ENCODE results near the gene HMCN1. TPM values are rescaled to one million over a fixed set of nuclear protein-coding genes. Genes with fewer than 3 reads are reported as not detected.

The HMCN1 gene
- total RNA-seq, 1 experiment from 2014 or later: 0.23 TPM

- Histone ChIP-seq H3K4me1 (ENCODE audit: control insufficient read depth, insufficient read depth, low read length) (no peaks in the 10 kb centered on the region), H3K4me3 (ENCODE audit: low read depth in 2 of 2, low read length in 2 of 2) (no peak overlapping the region), H3K27me3 (ENCODE audit: control insufficient read depth, insufficient read depth, low read length) (no peaks in the 10 kb centered on the region), H3K9me3 (ENCODE audit: control insufficient read depth, insufficient read depth, low read depth, low read length) (no peaks in the 10 kb centered on the region), H3K36me3 (ENCODE audit: control insufficient read depth, insufficient read depth, low read length) (no peaks in the 10 kb centered on the region), H3K27ac (ENCODE audit: low read length) (no peak overlapping the region)
- ChIA-PET CTCF (no interaction called here), POLR2A (no interaction called here)
- ATAC-seq (no peak), DNase-seq (ENCODE audit: low read depth, low spot score) (no peak)
- TF ChIP-seq TCF7L2 (IDR thresholded peaks at IDR 0.05; ENCODE audit: low read depth, low read length) (no peak), SIN3A (IDR thresholded peaks at IDR 0.05; ENCODE audit: borderline replicate concordance, insufficient read depth, low read depth, low read length) (no peak)
- TF ChIP-seq, protein P1, sequence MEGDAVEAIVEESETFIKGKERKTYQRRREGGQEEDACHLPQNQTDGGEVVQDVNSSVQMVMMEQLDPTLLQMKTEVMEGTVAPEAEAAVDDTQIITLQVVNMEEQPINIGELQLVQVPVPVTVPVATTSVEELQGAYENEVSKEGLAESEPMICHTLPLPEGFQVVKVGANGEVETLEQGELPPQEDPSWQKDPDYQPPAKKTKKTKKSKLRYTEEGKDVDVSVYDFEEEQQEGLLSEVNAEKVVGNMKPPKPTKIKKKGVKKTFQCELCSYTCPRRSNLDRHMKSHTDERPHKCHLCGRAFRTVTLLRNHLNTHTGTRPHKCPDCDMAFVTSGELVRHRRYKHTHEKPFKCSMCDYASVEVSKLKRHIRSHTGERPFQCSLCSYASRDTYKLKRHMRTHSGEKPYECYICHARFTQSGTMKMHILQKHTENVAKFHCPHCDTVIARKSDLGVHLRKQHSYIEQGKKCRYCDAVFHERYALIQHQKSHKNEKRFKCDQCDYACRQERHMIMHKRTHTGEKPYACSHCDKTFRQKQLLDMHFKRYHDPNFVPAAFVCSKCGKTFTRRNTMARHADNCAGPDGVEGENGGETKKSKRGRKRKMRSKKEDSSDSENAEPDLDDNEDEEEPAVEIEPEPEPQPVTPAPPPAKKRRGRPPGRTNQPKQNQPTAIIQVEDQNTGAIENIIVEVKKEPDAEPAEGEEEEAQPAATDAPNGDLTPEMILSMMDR (IDR thresholded peaks at IDR 0.05): no peak
- in situ Hi-C loops (cut with HindIII; ENCODE audit: low pct_unique_long_range_greater_than_20kb, low sequenced_read_pairs): no loop called here
- intact Hi-C loops (cut with micrococcal nuclease; ENCODE audit: unreplicated experiment): no loop called here
- BruUV-seq (replicated peaks): no TSS peak
Measured at GRCh38 chr1:185971688-185972087, 237.5 kb downstream of the HMCN1 start.

- ATAC-seq (no peak), DNase-seq (ENCODE audit: low read depth, low spot score) (no peak)
- Histone ChIP-seq H3K27me3 (ENCODE audit: control insufficient read depth, insufficient read depth, low read length) (no peaks in the 10 kb centered on the region), H3K36me3 (ENCODE audit: control insufficient read depth, insufficient read depth, low read length) (no peaks in the 10 kb centered on the region), H3K27ac (ENCODE audit: low read length) (no peak overlapping the region), H3K9me3 (ENCODE audit: control insufficient read depth, insufficient read depth, low read depth, low read length) (no peaks in the 10 kb centered on the region), H3K4me3 (ENCODE audit: low read depth in 2 of 2, low read length in 2 of 2) (no peak overlapping the region), H3K4me1 (ENCODE audit: control insufficient read depth, insufficient read depth, low read length) (no peaks in the 10 kb centered on the region)
- CTCF ChIA-PET: no interaction called here
- intact Hi-C loops (cut with micrococcal nuclease; ENCODE audit: unreplicated experiment) (no loop called here), in situ Hi-C loops (cut with HindIII; ENCODE audit: low pct_unique_long_range_greater_than_20kb, low sequenced_read_pairs) (no loop called here)
- no TSS peak for BruUV-seq (replicated peaks)
- POLR2A ChIA-PET: no interaction called here
- TF ChIP-seq, protein P1 (IDR thresholded peaks at IDR 0.05): no peak
- TF ChIP-seq POLR2AphosphoS5 (IDR thresholded peaks at IDR 0.05; ENCODE audit: low read depth, low read length) (no peak), TCF7L2 (IDR thresholded peaks at IDR 0.05; ENCODE audit: low read depth, low read length) (no peak), SIN3A (IDR thresholded peaks at IDR 0.05; ENCODE audit: borderline replicate concordance, insufficient read depth, low read depth, low read length) (no peak), REST (IDR thresholded peaks at IDR 0.05; ENCODE audit: insufficient read depth in 1 of 2, low read depth in 2 of 2, low read length in 1 of 2) (no peak)
Measured at GRCh38 chr1:185972096-185972850, 238.1 kb downstream of the HMCN1 start.

Measured in Panc1 (cell line).